Panc1 (cell line): ENCODE results near the gene ESR1. TPM values are rescaled to one million over a fixed set of nuclear protein-coding genes. Genes with fewer than 3 reads are reported as not detected.

Source experiments
- ATAC-seq: fragments of 200-7000 bp; cut with Tn5 transposase; 2 replicates; pipeline ENCODE4 v1.9.1; 2020; ENCODE audit warnings: mild to moderate bottlenecking, moderate library complexity
- BruUV-seq: library from RNA; stranded (reverse); fragments of 400-500 nt; replicated peaks from 2 replicates; lab custom pipeline; 2021; lab: Mats Ljungman, UMichigan
- CTCF ChIA-PET: fragments of 300-600 bp; sonication (Branson Sonifier 250); formaldehyde crosslinking; loops from one replicate; lab custom pipeline; 2022; ENCODE audit warnings: antibody characterized with exemption; lab: Charles Lee
- POLR2A ChIA-PET: fragments of 300-600 bp; sonication (Branson Sonifier 250); formaldehyde crosslinking; loops from one replicate; lab custom pipeline; 2022; ENCODE audit warnings: antibody characterized with exemption; lab: Charles Lee
- DNase-seq: peaks from one replicate; pipeline ENCODE4 v3.0.0-alpha.2; 2010; ENCODE audit warnings: low read depth, low spot score
- H3K27ac ChIP-seq: 2 replicates; pipeline ENCODE4 v1.5.1; 2011; ENCODE audit warnings: mild to moderate bottlenecking, low read length, inconsistent platforms
- H3K27me3 ChIP-seq: fragments of 200-500 bp; sonication (Bioruptor generic); 2 replicates; pipeline ENCODE4 v1.6.0; 2014; ENCODE audit warnings: low read length, inconsistent platforms; ENCODE audit not compliant: control insufficient read depth, insufficient read depth
- H3K36me3 ChIP-seq: fragments of 200-500 bp; sonication (Bioruptor generic); 2 replicates; pipeline ENCODE4 v1.5.1; 2014; ENCODE audit warnings: inconsistent platforms, mild to moderate bottlenecking, low read length, moderate library complexity; ENCODE audit not compliant: control insufficient read depth, insufficient read depth
- H3K4me1 ChIP-seq: 2 replicates; pipeline ENCODE4 v1.5.1; 2011; ENCODE audit warnings: inconsistent platforms, mild to moderate bottlenecking, low read length, moderate library complexity; ENCODE audit not compliant: control insufficient read depth, insufficient read depth
- H3K4me3 ChIP-seq, 2 experiments: 2 replicates each; pipeline ENCODE4 v1.5.1; 2011 to 2012; ENCODE audit warnings: low read depth in 2 of 2, low read length in 2 of 2, mild to moderate bottlenecking in 2 of 2, inconsistent platforms in 1 of 2, moderate library complexity in 1 of 2
- H3K9me3 ChIP-seq: fragments of 200-500 bp; sonication (Bioruptor generic); 2 replicates; pipeline ENCODE4 v1.5.1; 2014; ENCODE audit warnings: low read depth, mild to moderate bottlenecking, inconsistent platforms, low read length, moderate library complexity; ENCODE audit not compliant: control insufficient read depth, insufficient read depth
- POLR2AphosphoS5 ChIP-seq: IDR thresholded peaks from 2 replicates; pipeline ENCODE4 v1.6.1; 2012; ENCODE audit warnings: mild to moderate bottlenecking, low read depth, low read length, moderate library complexity
- SIN3A ChIP-seq: IDR thresholded peaks from 2 replicates; pipeline ENCODE4 v1.6.1; 2012; ENCODE audit warnings: low read depth, mild to moderate bottlenecking, low read length, moderate library complexity, borderline replicate concordance; ENCODE audit not compliant: insufficient read depth
- TCF7L2 ChIP-seq: IDR thresholded peaks from 2 replicates; pipeline ENCODE4 v1.6.1; 2011; ENCODE audit warnings: mild to moderate bottlenecking, low read depth, low read length, inconsistent platforms
- in situ Hi-C: cut with HindIII; loops from 2 replicates; pipeline ENCODE4 v1.10.0; 2016; ENCODE audit warnings: low sequenced_read_pairs, low pct_unique_long_range_greater_than_20kb
- intact Hi-C: fragments of 100-400 bp; cut with micrococcal nuclease; formaldehyde crosslinking; loops from one replicate; pipeline ENCODE4 v1.10.0; 2022; ENCODE audit not compliant: unreplicated experiment
- total RNA-seq: library from RNA; stranded (reverse); gene quantifications from one replicate; pipeline ENCODE4 v1.2.1, GENCODE V29; 2021; ENCODE audit not compliant: unreplicated experiment
- TF ChIP-seq, protein P1 (sequence below): fragments of 450-650 bp; IDR thresholded peaks from 2 replicates; pipeline ENCODE4 v1.5.1; 2017; ENCODE audit warnings: mild to moderate bottlenecking
- TF ChIP-seq, protein P2 (sequence below), 2 experiments: IDR thresholded peaks; 2 replicates each; pipeline ENCODE4 v1.6.1; 2011 to 2012; ENCODE audit warnings: low read depth in 2 of 2, control low read depth in 1 of 2, low read length in 1 of 2, mild to moderate bottlenecking in 1 of 2, moderate library complexity in 1 of 2; ENCODE audit not compliant: insufficient read depth in 1 of 2

ESR1 gene
- total RNA-seq, 1 experiment from 2014 or later, result 0.03 TPM

DNA sequence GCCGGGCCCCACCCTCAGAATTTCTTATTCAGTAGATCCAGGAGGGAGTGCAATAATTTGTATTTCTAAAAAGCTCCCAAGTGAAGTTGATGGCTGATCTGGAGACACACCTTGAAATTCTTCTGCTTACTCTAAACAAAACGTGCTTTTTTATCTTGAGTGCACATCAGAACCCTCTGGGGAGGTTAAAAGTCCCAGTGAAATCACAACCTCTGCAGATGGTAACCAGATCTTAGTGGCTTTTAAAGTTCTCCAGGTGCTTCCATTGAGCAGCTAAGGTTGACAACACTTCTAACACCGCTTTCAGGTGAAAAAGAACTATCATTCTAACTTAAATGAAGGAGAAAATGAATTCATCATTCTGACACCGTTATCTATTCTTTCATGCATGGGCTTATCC lies 45.6 kb upstream of the ESR1 start:
- BruUV-seq, result no TSS peak
- ChIA-PET POLR2A (no interaction called here), CTCF (no interaction called here)
- ATAC-seq, result no peak
- in situ Hi-C loops (no loop called here), intact Hi-C loops (no loop called here)
- Histone ChIP-seq H3K4me1 (no peaks in the 10 kb centered on the region; the same call in 1 of the 2 replicates), H3K9me3 (no peaks in the 10 kb centered on the region), H3K36me3 (no peaks in the 10 kb centered on the region), H3K27me3 (no peaks in the 10 kb centered on the region), H3K27ac (no peak overlapping the region), H3K4me3 (no peak overlapping the region)
- no peak for DNase-seq
- no peak for TF ChIP-seq POLR2AphosphoS5
- TF ChIP-seq, protein P1, sequence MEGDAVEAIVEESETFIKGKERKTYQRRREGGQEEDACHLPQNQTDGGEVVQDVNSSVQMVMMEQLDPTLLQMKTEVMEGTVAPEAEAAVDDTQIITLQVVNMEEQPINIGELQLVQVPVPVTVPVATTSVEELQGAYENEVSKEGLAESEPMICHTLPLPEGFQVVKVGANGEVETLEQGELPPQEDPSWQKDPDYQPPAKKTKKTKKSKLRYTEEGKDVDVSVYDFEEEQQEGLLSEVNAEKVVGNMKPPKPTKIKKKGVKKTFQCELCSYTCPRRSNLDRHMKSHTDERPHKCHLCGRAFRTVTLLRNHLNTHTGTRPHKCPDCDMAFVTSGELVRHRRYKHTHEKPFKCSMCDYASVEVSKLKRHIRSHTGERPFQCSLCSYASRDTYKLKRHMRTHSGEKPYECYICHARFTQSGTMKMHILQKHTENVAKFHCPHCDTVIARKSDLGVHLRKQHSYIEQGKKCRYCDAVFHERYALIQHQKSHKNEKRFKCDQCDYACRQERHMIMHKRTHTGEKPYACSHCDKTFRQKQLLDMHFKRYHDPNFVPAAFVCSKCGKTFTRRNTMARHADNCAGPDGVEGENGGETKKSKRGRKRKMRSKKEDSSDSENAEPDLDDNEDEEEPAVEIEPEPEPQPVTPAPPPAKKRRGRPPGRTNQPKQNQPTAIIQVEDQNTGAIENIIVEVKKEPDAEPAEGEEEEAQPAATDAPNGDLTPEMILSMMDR, result no peak
- TF ChIP-seq, protein P2, sequence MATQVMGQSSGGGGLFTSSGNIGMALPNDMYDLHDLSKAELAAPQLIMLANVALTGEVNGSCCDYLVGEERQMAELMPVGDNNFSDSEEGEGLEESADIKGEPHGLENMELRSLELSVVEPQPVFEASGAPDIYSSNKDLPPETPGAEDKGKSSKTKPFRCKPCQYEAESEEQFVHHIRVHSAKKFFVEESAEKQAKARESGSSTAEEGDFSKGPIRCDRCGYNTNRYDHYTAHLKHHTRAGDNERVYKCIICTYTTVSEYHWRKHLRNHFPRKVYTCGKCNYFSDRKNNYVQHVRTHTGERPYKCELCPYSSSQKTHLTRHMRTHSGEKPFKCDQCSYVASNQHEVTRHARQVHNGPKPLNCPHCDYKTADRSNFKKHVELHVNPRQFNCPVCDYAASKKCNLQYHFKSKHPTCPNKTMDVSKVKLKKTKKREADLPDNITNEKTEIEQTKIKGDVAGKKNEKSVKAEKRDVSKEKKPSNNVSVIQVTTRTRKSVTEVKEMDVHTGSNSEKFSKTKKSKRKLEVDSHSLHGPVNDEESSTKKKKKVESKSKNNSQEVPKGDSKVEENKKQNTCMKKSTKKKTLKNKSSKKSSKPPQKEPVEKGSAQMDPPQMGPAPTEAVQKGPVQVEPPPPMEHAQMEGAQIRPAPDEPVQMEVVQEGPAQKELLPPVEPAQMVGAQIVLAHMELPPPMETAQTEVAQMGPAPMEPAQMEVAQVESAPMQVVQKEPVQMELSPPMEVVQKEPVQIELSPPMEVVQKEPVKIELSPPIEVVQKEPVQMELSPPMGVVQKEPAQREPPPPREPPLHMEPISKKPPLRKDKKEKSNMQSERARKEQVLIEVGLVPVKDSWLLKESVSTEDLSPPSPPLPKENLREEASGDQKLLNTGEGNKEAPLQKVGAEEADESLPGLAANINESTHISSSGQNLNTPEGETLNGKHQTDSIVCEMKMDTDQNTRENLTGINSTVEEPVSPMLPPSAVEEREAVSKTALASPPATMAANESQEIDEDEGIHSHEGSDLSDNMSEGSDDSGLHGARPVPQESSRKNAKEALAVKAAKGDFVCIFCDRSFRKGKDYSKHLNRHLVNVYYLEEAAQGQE (IDR thresholded peaks at IDR 0.05; ENCODE audit: insufficient read depth in 1 of 2, low read depth in 2 of 2, low read length in 1 of 2), result no peak
- no peak for TF ChIP-seq TCF7L2
- no peak for TF ChIP-seq SIN3A

DNA sequence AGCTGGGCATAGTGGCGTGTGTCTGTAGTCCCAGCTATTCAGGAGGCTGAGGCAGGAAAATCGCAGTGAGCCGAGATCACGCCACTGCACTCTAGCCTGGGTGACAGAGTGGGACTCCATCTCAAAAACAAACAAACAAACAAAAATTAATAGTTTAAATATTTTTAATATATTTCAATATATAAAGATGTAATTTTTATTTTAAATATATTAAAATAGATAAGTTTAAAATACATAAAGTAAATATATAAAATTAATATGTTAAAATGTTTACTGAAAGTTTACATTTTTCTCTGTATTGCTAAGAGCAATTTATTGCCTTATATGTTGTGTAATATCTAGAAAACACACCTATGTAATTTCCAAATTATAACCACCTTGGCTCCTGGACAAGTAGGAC lies 44.7 kb upstream of the ESR1 start:
- Histone ChIP-seq H3K36me3 (no peaks in the 10 kb centered on the region), H3K9me3 (no peaks in the 10 kb centered on the region), H3K4me1 (no peaks in the 10 kb centered on the region; the same call in 1 of the 2 replicates), H3K27ac (no peak overlapping the region), H3K4me3 (no peak overlapping the region), H3K27me3 (no peaks in the 10 kb centered on the region)
- intact Hi-C loops, result no loop called here
- TF ChIP-seq POLR2AphosphoS5 (no peak), SIN3A (no peak), TCF7L2 (no peak)
- TF ChIP-seq, protein P2 (IDR thresholded peaks at IDR 0.05; ENCODE audit: insufficient read depth in 1 of 2, low read depth in 2 of 2, low read length in 1 of 2), result no peak
- TF ChIP-seq, protein P1, result no peak
- BruUV-seq, result no TSS peak
- in situ Hi-C loops, result no loop called here
- ChIA-PET CTCF (no interaction called here), POLR2A (no interaction called here)
- no peak for ATAC-seq
- no peak for DNase-seq
